ELR (cell line): ENCODE results near the gene TMEM106A.
"Not testable (repeated sequence)": the region's sequence is repeated elsewhere in the genome, so short reads cannot be mapped to it uniquely, and the experiment has no call there.

Experiments used
- DNase-seq: peaks from one replicate; pipeline ENCODE4 v3.0.0-alpha.2; 2015; ENCODE audit warnings: low read depth

TMEM106A gene, protein sequence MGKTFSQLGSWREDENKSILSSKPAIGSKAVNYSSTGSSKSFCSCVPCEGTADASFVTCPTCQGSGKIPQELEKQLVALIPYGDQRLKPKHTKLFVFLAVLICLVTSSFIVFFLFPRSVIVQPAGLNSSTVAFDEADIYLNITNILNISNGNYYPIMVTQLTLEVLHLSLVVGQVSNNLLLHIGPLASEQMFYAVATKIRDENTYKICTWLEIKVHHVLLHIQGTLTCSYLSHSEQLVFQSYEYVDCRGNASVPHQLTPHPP

DNA sequence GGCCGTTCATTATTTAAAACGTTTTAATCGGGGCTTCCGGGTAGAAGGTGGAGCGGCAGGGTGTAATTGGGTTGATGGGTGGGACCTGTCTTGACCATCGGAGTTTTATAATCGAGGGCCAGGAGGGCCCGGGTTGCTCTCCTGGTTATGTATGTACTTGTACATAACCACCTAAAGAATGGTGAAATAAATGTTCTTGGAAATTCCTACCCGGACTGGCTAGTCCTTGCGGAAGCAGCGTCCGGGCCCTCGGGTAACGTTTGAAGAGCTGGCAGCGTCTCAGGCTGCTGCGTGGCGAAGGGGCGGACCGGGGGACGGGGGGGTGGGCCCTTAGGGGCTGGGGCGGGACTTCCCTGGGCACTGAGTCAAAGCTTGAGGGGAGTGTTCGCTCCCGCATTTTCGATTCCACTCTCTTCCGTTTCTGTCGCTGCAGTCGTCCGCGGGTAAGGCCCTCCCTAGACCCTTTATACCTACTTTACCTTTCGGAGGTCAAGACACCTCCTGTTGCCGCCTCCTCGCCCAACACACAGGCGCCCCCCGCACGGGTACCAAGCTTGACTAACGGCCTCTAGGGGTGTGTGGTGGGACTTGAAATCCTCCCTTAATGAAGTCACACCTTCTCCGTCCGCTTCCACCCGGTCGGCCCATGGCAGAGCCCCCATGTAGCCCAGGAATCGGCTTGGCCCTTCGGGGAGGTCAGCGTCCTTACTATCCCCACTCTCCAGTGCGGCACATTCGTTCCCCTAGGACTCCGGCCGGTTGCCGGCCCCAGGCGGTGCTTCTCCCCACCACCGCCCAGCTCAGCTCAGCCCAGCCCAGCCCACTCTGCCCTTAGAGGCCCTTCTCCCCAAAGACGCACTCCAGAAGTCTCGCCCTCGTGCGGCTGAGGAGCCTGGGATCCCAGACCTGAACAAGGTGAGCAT is at the start of gene TMEM106A:
TMEM106A (plus strand) TSS at position 396 of the 923 bp plus-strand sequence. CDS start 1,167 bp downstream, outside the sequence.
- peak; percentile 94 for DNase-seq

DNA sequence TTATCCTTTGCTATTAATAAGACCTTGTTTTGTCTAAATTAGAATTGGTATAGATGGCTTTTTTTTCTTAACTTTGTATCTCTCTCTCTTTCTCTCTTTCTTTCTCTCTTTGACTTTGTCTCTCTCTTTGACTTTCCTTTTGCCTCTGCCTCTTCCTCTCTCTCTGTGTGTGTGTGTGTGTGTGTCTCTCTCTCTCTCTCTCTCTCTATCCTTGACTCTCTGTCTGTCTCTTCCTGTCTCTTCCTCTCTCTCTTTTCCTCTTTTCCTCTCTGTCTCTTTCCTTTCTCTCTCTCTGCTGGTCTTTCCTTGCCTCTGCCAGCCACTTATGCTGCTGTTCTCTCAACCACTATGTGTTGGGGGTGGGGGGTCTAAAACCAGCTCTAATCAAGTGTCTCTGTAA is 45.7 kb upstream of the TMEM106A start:
- DNase-seq, result not testable (repeated sequence)

DNA sequence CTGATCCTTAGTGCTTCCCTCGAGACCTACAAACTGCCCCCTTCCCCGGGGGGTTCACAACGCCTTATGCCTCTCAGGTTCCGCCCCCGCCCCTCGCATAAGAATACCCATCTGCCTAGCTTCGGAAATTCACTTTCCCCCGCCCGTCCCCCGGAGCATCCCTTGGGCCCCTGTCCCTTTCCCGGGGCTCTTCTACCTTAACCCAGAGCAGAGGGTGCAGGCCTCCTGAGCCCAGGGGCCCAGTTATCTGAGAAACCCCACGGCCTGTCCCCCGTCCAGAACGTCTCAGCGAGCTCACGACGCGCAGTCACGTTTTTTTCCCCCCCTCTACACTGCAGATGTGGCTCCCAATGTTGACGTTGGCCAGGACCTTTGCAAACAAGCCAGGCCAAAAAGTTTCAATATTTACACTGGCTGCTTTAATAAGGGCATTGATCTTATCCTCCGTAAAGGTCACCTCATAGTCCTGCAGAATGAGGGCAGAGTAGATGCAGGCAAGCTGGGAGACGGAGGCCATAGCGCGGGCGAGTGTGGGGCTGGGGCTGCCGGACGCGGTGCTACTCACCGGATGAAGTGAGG is 42.0 kb upstream of the TMEM106A start:
- peak; percentile 62 for DNase-seq

DNA sequence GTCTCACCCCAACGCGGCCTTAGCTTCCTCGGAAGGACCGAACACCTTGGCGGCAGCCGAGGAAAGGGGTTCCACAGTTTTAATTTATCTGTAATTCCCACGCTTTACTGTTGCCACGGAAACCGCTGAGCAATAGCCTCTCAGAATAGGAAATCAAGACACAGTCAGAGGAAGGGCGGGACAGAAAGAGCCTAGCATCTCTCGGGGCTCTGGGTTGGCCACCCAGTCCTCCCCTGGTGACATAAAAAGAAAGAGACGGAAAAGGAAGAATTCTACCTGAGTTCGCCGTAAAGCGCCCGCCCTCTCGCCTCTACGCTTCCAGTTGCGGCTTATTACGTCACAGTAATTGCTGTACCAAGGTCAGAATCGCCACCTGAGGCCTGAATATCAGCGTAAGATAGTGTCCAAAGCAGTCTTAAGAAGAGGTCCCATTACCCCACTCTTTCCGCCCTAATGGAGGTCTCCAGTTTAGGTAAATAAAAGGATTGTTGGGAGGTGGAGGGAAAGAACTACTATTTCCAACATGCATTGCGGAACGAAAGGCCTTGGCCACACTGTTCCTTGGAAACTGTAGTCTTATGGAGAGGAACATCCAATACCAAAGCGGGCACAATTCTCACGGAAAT is 41.4 kb upstream of the TMEM106A start:
- peak; percentile 99 for DNase-seq

DNA sequence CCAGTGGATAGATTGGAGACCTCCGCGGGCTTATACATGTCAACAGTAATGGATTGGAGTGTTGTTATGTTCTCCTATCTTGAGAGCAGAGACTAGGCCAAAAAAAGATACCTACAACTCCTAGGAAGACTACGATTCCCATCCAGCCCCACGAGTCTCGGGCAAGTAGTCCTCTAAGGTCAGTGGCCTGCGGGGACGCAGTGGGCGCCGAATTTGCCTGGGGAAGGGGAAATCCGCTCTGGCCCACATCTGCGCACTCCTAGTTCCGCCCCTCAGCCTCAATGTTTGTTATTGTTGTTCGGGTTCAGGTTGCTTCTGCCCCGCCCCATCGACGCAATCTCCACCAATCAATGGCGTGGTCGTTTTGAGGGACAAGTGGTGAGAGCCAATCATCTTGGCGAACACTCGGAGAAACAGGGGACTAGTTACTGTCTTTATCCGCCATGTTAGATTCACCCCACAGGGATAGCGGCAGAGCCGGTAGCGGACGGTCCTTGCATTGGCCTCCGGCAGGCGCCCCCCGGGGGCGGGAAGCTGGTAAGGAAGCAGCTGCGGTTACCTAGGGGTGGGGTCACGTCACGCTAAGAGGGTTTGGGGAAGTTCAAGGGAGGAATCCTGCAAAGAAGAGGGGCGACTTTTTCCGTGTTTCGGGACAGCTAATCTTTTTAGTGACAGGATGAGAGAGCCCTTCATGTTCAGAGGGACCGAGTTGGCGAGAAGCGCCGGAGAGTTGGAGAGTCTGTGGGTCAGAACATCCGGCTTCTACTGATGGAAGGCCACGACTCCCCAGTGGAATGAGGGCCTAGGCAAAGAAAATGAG is 40.7 kb upstream of the TMEM106A start, which contains the start of gene NBR1:
NBR1 (plus strand) TSS at position 449 of the 820 bp plus-strand sequence. CDS start 4,586 bp downstream, outside the sequence.
- DNase-seq, result peak; percentile 99

DNA sequence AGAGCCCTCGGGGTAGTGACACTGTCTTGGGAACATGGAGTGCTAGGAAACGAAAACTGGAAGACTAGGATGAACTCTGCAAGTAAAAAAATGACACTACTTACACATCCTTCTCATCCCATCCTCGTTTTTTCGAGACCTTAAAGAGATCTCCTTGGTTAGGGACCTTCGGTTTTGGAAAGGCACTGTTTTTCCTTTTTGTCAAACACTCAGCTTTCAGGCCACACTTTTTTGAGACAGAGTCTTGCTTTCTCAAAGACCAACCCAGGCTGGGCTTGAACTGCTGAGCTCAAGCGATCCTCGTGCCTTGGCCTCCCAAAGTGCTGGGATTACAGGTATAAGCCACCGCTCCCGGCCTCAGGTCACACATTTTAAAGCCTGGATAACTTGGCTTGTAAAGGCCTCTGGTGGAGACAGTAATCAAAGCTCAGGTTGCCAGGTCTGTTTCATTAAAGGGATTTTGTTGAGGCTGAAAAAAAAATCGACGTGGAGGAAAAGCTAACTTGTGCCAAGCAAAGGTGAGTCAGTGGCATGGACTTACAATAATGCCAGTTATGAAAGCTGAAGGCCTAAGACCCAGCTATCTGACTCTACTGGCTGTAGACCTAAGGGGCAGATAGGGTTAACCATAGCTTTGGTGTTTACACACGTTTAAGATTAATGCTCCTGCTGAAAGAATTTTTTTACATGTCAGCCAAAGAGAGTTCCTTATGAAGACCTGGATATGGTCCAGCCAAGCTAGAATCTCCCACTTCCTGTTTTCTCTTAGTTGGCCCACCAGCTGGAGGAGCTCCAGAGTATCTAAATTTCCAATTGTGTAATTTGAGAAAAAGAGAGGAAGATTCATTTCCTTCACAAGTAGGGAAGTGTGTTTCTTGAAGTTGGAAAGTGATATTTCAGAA is 39.8 kb upstream of the TMEM106A start:
- DNase-seq, result peak; percentile 98

DNA sequence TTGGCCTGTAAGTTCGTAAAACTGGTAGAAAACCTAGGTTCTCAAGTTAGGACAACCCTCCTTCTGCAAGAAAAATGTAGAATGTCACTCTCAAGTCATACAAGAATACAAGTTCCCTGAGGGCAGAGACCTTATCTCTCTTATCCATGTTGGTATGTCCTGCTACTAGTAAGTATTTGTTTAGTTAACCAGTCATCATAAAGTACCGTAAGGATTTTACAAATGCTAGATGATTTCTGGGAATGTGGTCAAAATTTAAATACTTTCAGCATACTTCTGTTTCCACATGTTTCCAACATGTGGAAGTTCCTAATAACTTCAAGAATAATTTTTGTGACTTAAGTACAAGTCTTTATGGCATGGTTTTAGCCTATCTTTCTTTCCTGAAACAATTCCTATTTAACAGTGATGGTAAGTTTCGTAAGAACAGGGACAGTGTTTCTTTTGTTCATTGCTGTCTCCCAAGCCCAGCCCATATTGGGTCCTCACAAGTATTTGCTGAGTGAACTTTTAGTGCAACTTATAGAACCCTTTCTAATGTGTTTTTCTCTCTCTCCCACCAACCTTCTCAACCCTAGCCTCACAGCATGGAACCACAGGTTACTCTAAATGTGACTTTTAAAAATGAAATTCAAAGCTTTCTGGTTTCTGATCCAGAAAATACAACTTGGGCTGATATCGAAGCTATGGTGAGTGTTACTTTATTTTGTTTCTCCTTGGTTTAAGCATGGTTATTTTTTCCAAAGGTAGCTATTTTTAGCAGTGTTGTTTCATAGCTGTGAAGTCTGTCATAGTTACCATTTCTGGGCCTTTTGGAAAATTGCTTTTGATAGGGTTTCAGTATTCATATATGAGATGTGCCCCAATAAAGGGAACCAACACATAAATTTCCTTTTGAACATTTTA is 36.2 kb upstream of the TMEM106A start:
- peak; percentile 77 for DNase-seq

DNA sequence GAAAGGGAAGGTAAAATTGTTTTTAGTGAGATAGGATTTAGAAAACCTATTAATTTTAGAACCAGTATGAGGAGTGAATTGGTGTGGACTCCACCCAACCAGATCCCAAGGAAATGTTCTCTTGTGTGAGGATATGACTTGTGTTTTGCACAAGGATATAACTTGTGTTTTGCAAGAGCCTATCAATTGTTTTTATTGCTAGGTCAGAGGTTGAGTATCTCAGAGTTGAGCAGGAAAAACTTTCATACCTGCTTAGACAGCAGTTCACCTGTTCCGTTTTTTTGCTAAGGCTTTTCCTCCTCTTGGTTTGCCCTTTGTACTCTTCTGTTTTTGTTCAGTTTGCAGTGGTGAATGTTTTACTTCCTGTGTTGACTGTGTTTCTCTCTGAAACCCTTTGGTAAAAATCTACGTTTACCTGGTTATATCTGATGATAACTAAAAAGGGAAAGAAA is 35.5 kb upstream of the TMEM106A start:
- DNase-seq, result no peak

DNA sequence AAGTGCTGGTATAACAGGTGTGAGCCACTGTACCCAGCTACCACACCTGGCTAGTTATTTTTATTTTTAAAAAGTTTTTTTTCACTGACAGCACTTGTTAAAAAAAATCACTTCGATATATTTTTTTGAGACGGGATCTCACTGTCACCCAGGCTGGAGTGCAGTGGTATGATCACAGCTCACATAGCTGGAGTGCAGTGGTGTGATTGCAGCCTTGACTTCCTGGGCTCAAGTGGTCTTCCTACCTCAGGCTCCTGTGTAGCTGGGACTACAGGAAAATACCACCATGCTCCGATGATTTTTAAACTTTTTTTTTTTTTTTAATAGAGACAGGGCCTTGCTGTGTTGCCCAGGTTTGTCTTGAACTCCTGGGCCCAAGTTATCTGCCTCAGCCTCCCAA is 27.8 kb upstream of the TMEM106A start:
- DNase-seq, result no peak

DNA sequence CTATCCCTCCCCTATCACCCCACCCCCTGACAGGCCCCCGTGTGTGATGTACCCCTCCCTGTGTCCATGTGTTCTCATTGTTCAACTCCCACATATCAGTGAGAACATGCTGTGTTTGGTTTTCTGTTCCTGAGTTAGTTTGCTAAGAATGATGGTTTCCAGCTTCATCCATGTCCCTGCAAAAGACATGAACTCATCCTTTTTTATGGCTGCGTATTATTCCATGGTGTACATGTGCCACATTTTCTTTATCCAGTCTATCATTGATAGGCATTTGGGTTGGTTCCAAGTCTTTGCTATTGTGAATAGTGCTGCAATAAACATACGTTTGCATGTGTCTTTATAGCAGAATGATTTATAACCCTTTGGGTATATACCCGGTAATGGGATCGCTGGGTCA is 25.0 kb upstream of the TMEM106A start:
- DNase-seq, result not testable (repeated sequence)

DNA sequence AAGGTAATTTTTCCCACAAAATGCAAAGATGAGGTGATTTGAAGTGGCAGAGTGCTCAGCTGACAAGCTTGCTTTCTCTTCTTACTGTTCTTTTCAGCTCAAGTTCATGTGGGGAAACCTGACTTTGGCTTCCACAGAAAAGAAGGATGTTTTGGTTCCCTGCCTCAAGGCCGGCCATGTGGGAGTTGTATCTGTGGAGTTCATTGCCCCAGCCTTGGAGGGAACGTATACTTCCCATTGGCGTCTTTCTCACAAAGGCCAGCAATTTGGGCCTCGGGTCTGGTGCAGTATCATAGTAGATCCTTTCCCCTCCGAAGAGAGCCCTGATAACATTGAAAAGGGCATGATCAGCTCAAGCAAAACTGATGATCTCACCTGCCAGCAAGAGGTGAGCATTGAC is 18.4 kb upstream of the TMEM106A start:
- DNase-seq, result no peak

DNA sequence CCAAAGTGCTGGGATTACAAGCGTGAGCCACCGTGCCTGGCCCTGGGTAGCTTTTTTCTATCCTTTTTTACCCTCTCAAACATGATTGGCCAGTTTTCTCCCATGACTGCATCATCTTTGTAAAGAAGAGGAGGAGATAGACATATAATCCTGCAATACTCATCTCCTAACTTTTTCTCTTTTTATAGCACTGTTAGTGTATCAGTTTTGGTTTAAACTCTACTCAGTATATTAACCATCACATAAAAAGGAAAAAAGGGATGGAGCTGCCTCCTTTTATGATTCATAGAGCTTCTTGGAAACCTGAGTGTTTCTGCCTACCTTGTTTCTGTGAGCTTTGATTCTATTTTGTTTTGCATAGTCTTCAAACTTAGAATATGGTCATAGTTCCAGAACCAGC is 12.0 kb upstream of the TMEM106A start:
- no peak for DNase-seq

DNA sequence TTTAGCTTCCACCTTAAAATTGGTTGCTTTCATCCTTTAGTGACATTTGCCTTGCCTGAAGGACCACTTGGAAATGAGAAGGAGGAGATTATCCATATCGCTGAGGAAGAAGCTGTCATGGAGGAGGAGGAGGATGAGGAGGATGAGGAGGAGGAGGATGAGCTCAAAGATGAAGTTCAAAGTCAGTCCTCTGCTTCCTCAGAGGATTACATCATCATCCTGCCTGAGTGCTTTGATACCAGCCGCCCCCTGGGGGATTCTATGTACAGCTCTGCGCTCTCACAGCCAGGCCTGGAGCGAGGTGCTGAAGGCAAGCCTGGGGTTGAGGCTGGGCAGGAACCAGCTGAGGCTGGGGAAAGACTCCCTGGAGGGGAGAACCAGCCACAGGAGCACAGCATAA is 11.5 kb upstream of the TMEM106A start:
- DNase-seq, result peak; percentile 14

DNA sequence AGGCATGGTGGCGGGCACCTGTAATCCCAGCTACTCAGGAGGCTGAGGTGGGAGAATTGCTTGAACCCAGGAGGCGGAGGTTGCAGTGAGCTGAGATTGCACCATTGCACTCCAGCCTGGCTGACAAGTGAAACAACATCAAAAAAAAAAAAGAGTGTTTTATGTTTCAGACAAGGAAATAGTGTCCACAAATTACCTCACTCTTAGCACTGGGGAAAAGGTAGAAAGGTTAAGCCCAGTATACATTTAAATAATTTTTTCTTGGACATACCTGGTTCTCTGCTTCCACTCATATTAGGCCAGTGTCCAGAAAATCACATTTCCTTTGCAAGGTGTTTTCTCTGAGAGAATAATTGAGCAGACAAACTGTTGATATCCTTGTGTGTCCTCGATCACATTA is 8.7 kb upstream of the TMEM106A start:
- not testable (repeated sequence) for DNase-seq

DNA sequence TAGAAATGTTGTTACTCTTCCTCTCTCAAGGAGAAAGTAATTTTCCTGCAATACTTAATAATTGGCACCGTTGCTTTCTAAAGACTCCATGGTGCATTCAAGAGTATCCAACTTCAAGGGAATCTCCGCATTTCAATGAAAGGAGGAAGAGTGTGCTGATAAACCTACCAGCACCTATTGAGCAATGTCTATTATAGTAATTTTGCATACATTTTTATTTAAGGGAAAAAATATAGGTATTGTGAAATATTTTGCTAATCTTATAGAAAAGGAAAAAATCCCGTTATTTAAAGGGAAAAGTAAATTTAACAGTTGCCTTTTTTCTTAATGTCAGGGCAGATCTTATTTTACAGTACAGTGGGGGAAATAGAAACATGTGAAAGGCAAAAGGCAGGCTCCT is 1.1 kb upstream of the TMEM106A start:
- no peak for DNase-seq

DNA sequence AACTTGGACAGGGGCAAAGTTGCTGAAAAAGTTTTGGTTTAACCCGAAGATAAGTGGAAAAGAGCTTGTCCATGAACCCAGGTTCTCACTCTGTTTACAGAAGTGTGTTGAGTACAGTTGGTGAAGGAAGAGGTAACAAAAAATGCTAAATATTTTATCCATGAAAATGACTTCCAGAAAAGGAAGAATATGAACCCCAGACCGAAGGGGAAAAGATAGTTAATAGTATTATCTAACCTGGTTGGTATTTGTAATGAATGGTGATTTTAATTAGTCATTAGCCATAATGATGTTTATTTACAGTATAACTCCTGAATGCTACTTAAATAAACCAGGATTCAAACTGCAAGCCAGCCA is 574 bp upstream of the TMEM106A start:
- peak; percentile 15 for DNase-seq

DNA sequence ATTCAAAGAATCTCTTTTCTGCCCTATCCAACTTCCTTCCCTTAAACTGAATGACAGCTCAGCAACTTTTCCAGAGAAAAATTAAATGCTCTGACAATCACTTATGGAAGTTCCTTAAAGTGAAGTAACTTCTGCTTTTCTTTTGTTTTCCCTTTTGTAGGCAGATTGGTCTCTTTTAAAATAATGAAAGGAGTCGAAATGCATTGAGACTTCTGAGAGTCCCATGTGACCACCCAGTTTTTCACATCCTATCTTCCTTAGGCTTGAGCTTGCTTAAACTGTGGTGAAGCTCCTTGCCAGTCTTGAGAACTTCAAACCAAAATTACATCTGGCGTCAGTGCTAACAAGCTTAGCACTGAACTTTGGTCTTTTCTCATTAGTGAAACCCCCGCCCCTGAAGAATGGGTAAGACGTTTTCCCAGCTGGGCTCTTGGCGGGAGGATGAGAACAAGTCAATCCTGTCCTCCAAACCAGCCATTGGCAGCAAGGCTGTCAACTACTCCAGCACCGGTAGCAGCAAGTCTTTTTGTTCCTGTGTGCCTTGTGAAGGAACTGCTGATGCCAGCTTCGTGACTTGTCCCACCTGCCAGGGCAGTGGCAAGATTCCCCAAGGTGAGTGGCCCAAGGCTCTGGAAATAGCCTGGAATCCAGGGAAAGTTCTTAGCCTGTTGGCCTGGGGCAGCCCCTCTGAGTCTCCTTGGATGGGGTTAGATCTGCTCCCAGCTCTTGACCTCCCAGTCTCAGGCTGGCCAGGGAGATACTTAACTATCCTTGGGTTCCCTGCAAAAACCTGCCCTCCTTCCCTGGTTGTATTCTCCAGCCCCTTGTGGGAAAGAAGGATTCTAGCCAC is 1.2 kb downstream of the TMEM106A start:
- peak; percentile 20 for DNase-seq

DNA sequence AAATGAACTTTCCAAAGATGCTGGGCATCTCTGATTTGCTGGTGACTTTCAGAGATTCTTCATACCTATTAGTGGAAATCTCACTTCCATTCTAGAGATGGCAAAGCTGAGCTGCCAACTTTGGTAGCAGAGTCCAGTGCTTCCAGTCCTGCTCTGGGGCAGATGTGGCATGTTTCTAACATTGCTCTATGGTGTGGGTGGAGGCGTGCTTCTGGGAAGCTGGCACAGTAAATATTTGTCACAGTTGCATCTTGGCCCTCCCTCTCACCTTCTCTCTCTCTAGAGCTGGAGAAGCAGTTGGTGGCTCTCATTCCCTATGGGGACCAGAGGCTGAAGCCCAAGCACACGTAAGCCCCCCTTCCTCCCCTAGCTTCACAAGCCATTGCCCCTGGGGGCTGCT is 1.9 kb downstream of the TMEM106A start:
- DNase-seq, result no peak
